Smooth muscle cell (in vitro differentiated cells): ENCODE measurements around the gene PDLIM3. TPM values are rescaled to one million over a fixed set of nuclear protein-coding genes. Genes with fewer than 3 reads are reported as not detected.

Experiments
- DNase-seq: peaks from one replicate; lab custom pipeline; 2025; ENCODE audit not compliant: unreplicated experiment; lab: John Stamatoyannopoulos, UW
- H2AFZ ChIP-seq: fragments of 200-600 bp; sonication (generic); 2 replicates; pipeline ENCODE4 v1.6.0; 2016; ENCODE audit warnings: antibody characterized with exemption, low read depth, mild to moderate bottlenecking
- H3F3A ChIP-seq: fragments of 200-600 bp; sonication (generic); 2 replicates; pipeline ENCODE4 v1.6.0; 2017; ENCODE audit warnings: antibody characterized with exemption, low read depth
- H3K27ac ChIP-seq: fragments of 200-600 bp; sonication (generic); 2 replicates; pipeline ENCODE4 v1.5.1; 2016; ENCODE audit warnings: low read depth, mild to moderate bottlenecking
- H3K27me3 ChIP-seq: fragments of 200-600 bp; sonication (generic); 2 replicates; pipeline ENCODE4 v1.6.1; 2016; ENCODE audit warnings: low read depth, mild to moderate bottlenecking
- H3K36me3 ChIP-seq: fragments of 200-600 bp; sonication (generic); 2 replicates; pipeline ENCODE4 v1.5.1; 2016; ENCODE audit warnings: low read depth
- H3K4me1 ChIP-seq: fragments of 200-600 bp; sonication (generic); 2 replicates; pipeline ENCODE4 v1.5.1; 2016; ENCODE audit warnings: low read depth
- H3K4me2 ChIP-seq: fragments of 200-600 bp; sonication (generic); 2 replicates; pipeline ENCODE4 v1.6.0; 2016; ENCODE audit warnings: mild to moderate bottlenecking
- H3K4me3 ChIP-seq: fragments of 200-600 bp; sonication (generic); 2 replicates; pipeline ENCODE4 v1.5.1; 2016; ENCODE audit warnings: mild to moderate bottlenecking
- H3K79me2 ChIP-seq: fragments of 200-600 bp; sonication (generic); 2 replicates; pipeline ENCODE4 v1.6.0; 2016; ENCODE audit warnings: low read depth, mild to moderate bottlenecking
- H3K9ac ChIP-seq: fragments of 200-600 bp; sonication (generic); 2 replicates; pipeline ENCODE4 v1.6.0; 2016; ENCODE audit warnings: low read depth
- H3K9me3 ChIP-seq: fragments of 200-600 bp; sonication (generic); replicated peaks from 2 replicates; pipeline ENCODE4 v1.5.1; 2016; ENCODE audit warnings: low read depth
- H4K20me1 ChIP-seq: fragments of 200-600 bp; sonication (generic); 2 replicates; pipeline ENCODE4 v1.6.0; 2016; ENCODE audit warnings: low read depth
- WGBS: methylation state at CpG from one replicate; pipeline ENCODE4 v1.1.7; 2016; ENCODE audit warnings: low lambda C conversion rate; 5-methylcytosine and 5-hydroxymethylcytosine counted together
- polyA plus RNA-seq: library from polyadenylated mRNA; unstranded; fragments of >200 nt; fragmentation: Nextera tagmentation; extraction: Ambion mirVana; gene quantifications from 2 replicates; pipeline ENCODE4 v1.2.1, GENCODE V29; 2016
- total RNA-seq: library from RNA; depleted of rRNA; stranded (reverse); fragments of >200 nt; gene quantifications from 2 replicates; pipeline ENCODE4 v1.2.3, GENCODE V29; 2014
- TF ChIP-seq, protein P1 (sequence below): fragments of 200-600 bp; sonication (generic); IDR thresholded peaks from 2 replicates; pipeline ENCODE4 v1.5.1; 2017; ENCODE audit warnings: borderline replicate concordance, mild to moderate bottlenecking, antibody characterized with exemption; ENCODE audit not compliant: insufficient read depth, poor library complexity, severe bottlenecking

The PDLIM3 gene
- total and polyA plus RNA-seq, 2 experiments from 2014 or later: 356 to 691 TPM

DNA sequence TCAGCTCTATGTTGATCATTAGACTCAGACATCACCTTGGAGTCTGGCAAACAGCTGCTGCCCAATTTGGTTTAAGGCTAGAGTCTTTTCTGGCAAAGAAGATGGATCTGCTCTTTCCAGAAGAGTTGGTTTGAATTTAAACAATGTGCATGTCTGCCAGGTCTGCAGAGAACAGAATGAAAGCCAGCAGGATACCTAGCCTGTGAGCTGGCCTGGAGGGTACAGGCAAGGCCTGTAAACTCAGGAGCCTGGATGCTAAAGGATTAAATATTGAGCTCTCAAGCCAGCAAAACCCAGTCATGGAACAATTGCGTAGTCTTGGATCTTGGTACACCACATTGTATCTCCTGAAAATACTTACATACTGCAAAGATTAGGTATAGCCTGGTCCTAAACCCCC lies 15.6 kb upstream of the PDLIM3 start:
- peak overlapping the region; percentile 40 for H2AFZ ChIP-seq
- no peak overlapping the region for H3K4me2 ChIP-seq
- H3K9ac ChIP-seq: no peak overlapping the region
- H3K9me3 ChIP-seq: no peaks in the 10 kb centered on the region
- H3K79me2 ChIP-seq: no peaks in the 10 kb centered on the region
- H4K20me1 ChIP-seq: no peaks in the 10 kb centered on the region
- H3K27ac ChIP-seq: no peak overlapping the region
- H3K27me3 ChIP-seq: no peaks in the 10 kb centered on the region
- 0% methylated on average over 1 of the region's 1 CpG for WGBS
- no peak for DNase-seq
- H3F3A ChIP-seq: no peaks in the 10 kb centered on the region
- no peaks in the 10 kb centered on the region for H3K4me1 ChIP-seq
- TF ChIP-seq, protein P1, sequence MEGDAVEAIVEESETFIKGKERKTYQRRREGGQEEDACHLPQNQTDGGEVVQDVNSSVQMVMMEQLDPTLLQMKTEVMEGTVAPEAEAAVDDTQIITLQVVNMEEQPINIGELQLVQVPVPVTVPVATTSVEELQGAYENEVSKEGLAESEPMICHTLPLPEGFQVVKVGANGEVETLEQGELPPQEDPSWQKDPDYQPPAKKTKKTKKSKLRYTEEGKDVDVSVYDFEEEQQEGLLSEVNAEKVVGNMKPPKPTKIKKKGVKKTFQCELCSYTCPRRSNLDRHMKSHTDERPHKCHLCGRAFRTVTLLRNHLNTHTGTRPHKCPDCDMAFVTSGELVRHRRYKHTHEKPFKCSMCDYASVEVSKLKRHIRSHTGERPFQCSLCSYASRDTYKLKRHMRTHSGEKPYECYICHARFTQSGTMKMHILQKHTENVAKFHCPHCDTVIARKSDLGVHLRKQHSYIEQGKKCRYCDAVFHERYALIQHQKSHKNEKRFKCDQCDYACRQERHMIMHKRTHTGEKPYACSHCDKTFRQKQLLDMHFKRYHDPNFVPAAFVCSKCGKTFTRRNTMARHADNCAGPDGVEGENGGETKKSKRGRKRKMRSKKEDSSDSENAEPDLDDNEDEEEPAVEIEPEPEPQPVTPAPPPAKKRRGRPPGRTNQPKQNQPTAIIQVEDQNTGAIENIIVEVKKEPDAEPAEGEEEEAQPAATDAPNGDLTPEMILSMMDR: no peak
- no peaks in the 10 kb centered on the region for H3K36me3 ChIP-seq
- H3K4me3 ChIP-seq: no peak overlapping the region

DNA sequence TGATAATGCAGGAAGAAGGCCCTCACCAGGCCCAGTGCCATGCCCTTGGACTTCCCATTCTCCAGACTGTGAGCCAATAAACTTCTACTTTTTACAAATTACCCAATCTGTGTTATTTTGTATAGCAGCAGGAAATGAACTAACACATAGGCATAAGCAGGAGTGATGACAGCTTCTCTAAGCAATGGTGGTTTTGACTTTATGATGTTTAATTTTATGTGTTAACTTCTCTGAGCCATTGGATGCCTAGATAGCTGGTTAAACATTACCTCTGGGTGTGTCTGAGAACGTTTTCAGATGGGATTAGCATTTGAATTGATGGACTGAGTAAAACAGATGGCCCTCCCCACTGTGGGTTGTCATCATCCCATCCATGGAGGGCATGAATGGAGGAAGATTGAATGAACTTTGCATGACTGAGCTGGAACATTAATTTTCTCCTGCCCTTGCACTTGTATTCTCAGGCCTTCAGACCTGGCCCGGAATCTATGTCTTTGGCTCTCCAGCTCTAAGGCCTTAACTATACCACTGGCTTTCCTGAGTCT lies 13.9 kb upstream of the PDLIM3 start:
- DNase-seq: no peak

DNA sequence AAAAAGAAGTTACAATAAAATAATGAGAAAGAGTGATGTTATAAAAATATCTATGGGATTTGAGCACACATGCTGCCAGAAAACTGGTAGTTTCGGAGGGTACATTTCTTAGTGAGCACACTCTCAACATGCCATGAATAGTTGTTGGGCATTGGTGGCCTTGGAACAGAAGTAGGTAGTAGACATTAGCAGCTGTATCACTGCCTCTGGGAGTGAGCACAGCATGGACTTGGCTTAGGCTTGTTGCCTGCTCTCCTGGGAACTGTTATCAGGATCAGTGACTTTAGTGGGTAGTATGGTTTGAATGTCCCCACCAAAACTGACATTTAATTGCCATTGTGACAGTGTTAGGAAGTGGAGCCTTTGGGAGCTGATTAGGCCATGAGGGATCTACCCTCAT lies 13.3 kb upstream of the PDLIM3 start:
- Histone ChIP-seq H3K4me2 (no peak overlapping the region), H3K9me3 (no peaks in the 10 kb centered on the region), H2AFZ (no peak overlapping the region), H3K36me3 (no peaks in the 10 kb centered on the region), H3K9ac (no peak overlapping the region), H3K79me2 (no peaks in the 10 kb centered on the region), H3K27me3 (no peaks in the 10 kb centered on the region), H3F3A (no peaks in the 10 kb centered on the region), H3K4me1 (no peaks in the 10 kb centered on the region), H3K4me3 (no peak overlapping the region), H3K27ac (no peak overlapping the region), H4K20me1 (no peaks in the 10 kb centered on the region)
- TF ChIP-seq, protein P1: no peak
- no peak for DNase-seq
- WGBS: 89% methylated on average over 1 of the region's 1 CpG

More for the DNA sequence above, 13.9 kb upstream of the PDLIM3 start:
- Histone ChIP-seq H3K79me2 (no peaks in the 10 kb centered on the region), H3K9me3 (no peaks in the 10 kb centered on the region), H3K4me2 (no peak overlapping the region), H3K27me3 (no peaks in the 10 kb centered on the region), H3F3A (no peaks in the 10 kb centered on the region), H3K4me1 (no peaks in the 10 kb centered on the region), H3K36me3 (no peaks in the 10 kb centered on the region), H2AFZ (no peak overlapping the region), H3K4me3 (no peak overlapping the region), H4K20me1 (no peaks in the 10 kb centered on the region), H3K9ac (no peak overlapping the region), H3K27ac (no peak overlapping the region)
- 58% methylated on average over 2 of the region's 2 CpGs for WGBS
- TF ChIP-seq, protein P1: no peak

DNA sequence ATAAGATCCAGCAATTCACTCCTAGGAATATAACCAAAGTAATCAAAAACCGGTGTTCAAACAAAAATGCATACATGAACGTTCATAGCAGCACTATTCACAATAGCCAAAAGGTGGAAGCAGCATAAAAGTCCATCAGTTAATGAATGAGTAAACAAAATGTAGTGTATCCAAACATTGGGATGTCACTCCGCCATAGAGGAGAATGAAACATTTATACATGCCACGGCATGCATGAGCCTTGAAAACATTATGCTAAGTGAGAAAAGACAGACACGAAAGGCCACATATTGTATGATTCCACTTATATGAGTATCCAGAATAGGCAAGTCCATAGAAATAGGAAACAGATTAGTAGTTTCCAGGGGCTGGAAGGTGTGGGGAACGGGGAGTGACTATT lies 11.0 kb upstream of the PDLIM3 start:
- H3K9ac ChIP-seq: no peak overlapping the region
- H3K79me2 ChIP-seq: no peaks in the 10 kb centered on the region
- H3K4me3 ChIP-seq: no peak overlapping the region
- H3K27me3 ChIP-seq: no peaks in the 10 kb centered on the region
- no peaks in the 10 kb centered on the region for H4K20me1 ChIP-seq
- H3K4me2 ChIP-seq: no peak overlapping the region
- no peaks in the 10 kb centered on the region for H3K4me1 ChIP-seq
- H3F3A ChIP-seq: no peaks in the 10 kb centered on the region
- no peaks in the 10 kb centered on the region for H3K36me3 ChIP-seq
- H3K27ac ChIP-seq: no peak overlapping the region
- no peak overlapping the region for H2AFZ ChIP-seq
- TF ChIP-seq, protein P1: no peak
- WGBS: 93% methylated on average over 6 of the region's 6 CpGs
- H3K9me3 ChIP-seq: no peaks in the 10 kb centered on the region
- no peak for DNase-seq
